HUES48 (cell line): ENCODE measurements around the gene CEP135.
A peak's percentile ranks its signal among the peaks of the same experiment; 100 is the strongest.

Experiments
- H3K27ac ChIP-seq: one replicate; pipeline ENCODE4 v1.7.0; 2013; ENCODE audit warnings: low read depth, low read length, inconsistent platforms
- H3K27me3 ChIP-seq: 2 replicates; pipeline ENCODE4 v1.6.1; 2013; ENCODE audit warnings: mild to moderate bottlenecking, low read length; ENCODE audit not compliant: control insufficient read depth, insufficient read depth
- H3K36me3 ChIP-seq: 2 replicates; pipeline ENCODE4 v1.6.1; 2013; ENCODE audit warnings: low read length; ENCODE audit not compliant: control insufficient read depth, insufficient read depth
- H3K4me1 ChIP-seq: 2 replicates; pipeline ENCODE4 v1.6.1; 2013; ENCODE audit warnings: mild to moderate bottlenecking, low read length; ENCODE audit not compliant: control insufficient read depth, insufficient read depth
- H3K4me3 ChIP-seq: 2 replicates; pipeline ENCODE4 v1.5.1; 2013; ENCODE audit warnings: mild to moderate bottlenecking, low read depth, low read length
- H3K9ac ChIP-seq: 2 replicates; pipeline ENCODE4 v1.6.1; 2013; ENCODE audit warnings: mild to moderate bottlenecking, low read depth, low read length, moderate library complexity
- H3K9me3 ChIP-seq: 2 replicates; pipeline ENCODE4 v1.6.1; 2013; ENCODE audit warnings: low read length; ENCODE audit not compliant: control insufficient read depth, insufficient read depth

CEP135 gene

GRCh38 chr4:55948726-55949481 is at the start of gene CEP135:
CEP135 (plus strand) TSS chr4:55948945; CDS start chr4:55952131, 3,186 bp downstream.
- Histone ChIP-seq H3K9me3 (no peaks in the 10 kb centered on the region), H3K4me3 (peak within 1 kb of the TSS; percentile 90), H3K36me3 (peaks cover 20% of the 10 kb centered on the region), H3K4me1 (peaks cover 19% of the 10 kb centered on the region), H3K27ac (peak within 1 kb of the TSS; percentile 99), H3K9ac (peak within 1 kb of the TSS; percentile 93), H3K27me3 (no peaks in the 10 kb centered on the region)

GRCh38 chr4:55902677-55903076 is 46.1 kb upstream of the CEP135 start:
- no peak overlapping the region for H3K4me3 ChIP-seq
- no peaks in the 10 kb centered on the region for H3K9me3 ChIP-seq
- H3K36me3 ChIP-seq = peaks cover 33% of the 10 kb centered on the region
- no peaks in the 10 kb centered on the region for H3K4me1 ChIP-seq
- H3K27ac ChIP-seq = no peak overlapping the region
- no peaks in the 10 kb centered on the region for H3K27me3 ChIP-seq
- H3K9ac ChIP-seq = no peak overlapping the region

GRCh38 chr4:55903577-55903976 is 45.2 kb upstream of the CEP135 start:
- H3K27ac ChIP-seq = no peak overlapping the region
- H3K27me3 ChIP-seq = no peaks in the 10 kb centered on the region
- no peaks in the 10 kb centered on the region for H3K9me3 ChIP-seq
- peaks cover 31% of the 10 kb centered on the region for H3K36me3 ChIP-seq
- no peaks in the 10 kb centered on the region for H3K4me1 ChIP-seq
- no peak overlapping the region for H3K9ac ChIP-seq
- no peak overlapping the region for H3K4me3 ChIP-seq

GRCh38 chr4:55904576-55904975 is 44.2 kb upstream of the CEP135 start:
- H3K4me3 ChIP-seq = no peak overlapping the region
- no peaks in the 10 kb centered on the region for H3K4me1 ChIP-seq

GRCh38 chr4:55906323-55906722 is 42.4 kb upstream of the CEP135 start:
- Histone ChIP-seq H3K9me3 (no peaks in the 10 kb centered on the region), H3K9ac (no peak overlapping the region), H3K4me1 (no peaks in the 10 kb centered on the region), H3K4me3 (no peak overlapping the region), H3K27ac (no peak overlapping the region), H3K27me3 (no peaks in the 10 kb centered on the region), H3K36me3 (peaks cover 14% of the 10 kb centered on the region)

More at GRCh38 chr4:55904576-55904975, 44.2 kb upstream of the CEP135 start:
- Histone ChIP-seq H3K36me3 (peaks cover 27% of the 10 kb centered on the region), H3K27ac (no peak overlapping the region), H3K9ac (no peak overlapping the region), H3K27me3 (no peaks in the 10 kb centered on the region), H3K9me3 (no peaks in the 10 kb centered on the region)

GRCh38 chr4:55906989-55907388 is 41.8 kb upstream of the CEP135 start:
- Histone ChIP-seq H3K27me3 (no peaks in the 10 kb centered on the region), H3K4me1 (no peaks in the 10 kb centered on the region), H3K9ac (no peak overlapping the region), H3K9me3 (no peaks in the 10 kb centered on the region), H3K36me3 (peaks cover 14% of the 10 kb centered on the region), H3K4me3 (no peak overlapping the region), H3K27ac (no peak overlapping the region)

- H3K36me3 ChIP-seq = peaks cover 10% of the 10 kb centered on the region
- H3K4me3 ChIP-seq = no peak overlapping the region
- no peak overlapping the region for H3K9ac ChIP-seq
- no peaks in the 10 kb centered on the region for H3K9me3 ChIP-seq
- H3K4me1 ChIP-seq = no peaks in the 10 kb centered on the region
- no peaks in the 10 kb centered on the region for H3K27me3 ChIP-seq
- H3K27ac ChIP-seq = no peak overlapping the region
These were observed 41.3 kb upstream of the CEP135 start for GRCh38 chr4:55907469-55907868.

- Histone ChIP-seq H3K36me3 (peaks cover under 1% of the 10 kb centered on the region; the same call in 1 of the 2 replicates), H3K27me3 (no peaks in the 10 kb centered on the region)
These were observed 38.6 kb upstream of the CEP135 start for GRCh38 chr4:55910140-55910539.

GRCh38 chr4:55912249-55912648 is 36.5 kb upstream of the CEP135 start:
- Histone ChIP-seq H3K4me1 (no peaks in the 10 kb centered on the region), H3K27me3 (no peaks in the 10 kb centered on the region), H3K4me3 (no peak overlapping the region), H3K9ac (no peak overlapping the region), H3K36me3 (no peaks in the 10 kb centered on the region), H3K27ac (no peak overlapping the region), H3K9me3 (no peaks in the 10 kb centered on the region)

More at GRCh38 chr4:55910140-55910539, 38.6 kb upstream of the CEP135 start:
- H3K4me3 ChIP-seq = no peak overlapping the region
- H3K27ac ChIP-seq = no peak overlapping the region
- no peak overlapping the region for H3K9ac ChIP-seq
- H3K9me3 ChIP-seq = no peaks in the 10 kb centered on the region
- no peaks in the 10 kb centered on the region for H3K4me1 ChIP-seq

- H3K27ac ChIP-seq = no peak overlapping the region
- no peak overlapping the region for H3K4me3 ChIP-seq
- H3K4me1 ChIP-seq = peaks cover 5% of the 10 kb centered on the region; the same call in 1 of the 2 replicates
- H3K9ac ChIP-seq = no peak overlapping the region
- H3K9me3 ChIP-seq = no peaks in the 10 kb centered on the region
- no peaks in the 10 kb centered on the region for H3K36me3 ChIP-seq
- no peaks in the 10 kb centered on the region for H3K27me3 ChIP-seq
These were observed 28.2 kb upstream of the CEP135 start for GRCh38 chr4:55920571-55920970.

GRCh38 chr4:55921093-55921492 is 27.7 kb upstream of the CEP135 start:
- H3K36me3 ChIP-seq = no peaks in the 10 kb centered on the region
- H3K4me1 ChIP-seq = peaks cover 6% of the 10 kb centered on the region; the same call in 1 of the 2 replicates
- H3K27me3 ChIP-seq = no peaks in the 10 kb centered on the region
- H3K4me3 ChIP-seq = no peak overlapping the region
- no peak overlapping the region for H3K27ac ChIP-seq
- H3K9ac ChIP-seq = no peak overlapping the region
- no peaks in the 10 kb centered on the region for H3K9me3 ChIP-seq
